ENCODE results near the gene ADAM15.
A peak's percentile ranks its signal among the peaks of the same experiment; 100 is the strongest.

ADAM15 gene

GRCh38 chr1:155012026-155012546 is 39.0 kb upstream of the ADAM15 start:
- DNase-seq = no peak

DNA sequence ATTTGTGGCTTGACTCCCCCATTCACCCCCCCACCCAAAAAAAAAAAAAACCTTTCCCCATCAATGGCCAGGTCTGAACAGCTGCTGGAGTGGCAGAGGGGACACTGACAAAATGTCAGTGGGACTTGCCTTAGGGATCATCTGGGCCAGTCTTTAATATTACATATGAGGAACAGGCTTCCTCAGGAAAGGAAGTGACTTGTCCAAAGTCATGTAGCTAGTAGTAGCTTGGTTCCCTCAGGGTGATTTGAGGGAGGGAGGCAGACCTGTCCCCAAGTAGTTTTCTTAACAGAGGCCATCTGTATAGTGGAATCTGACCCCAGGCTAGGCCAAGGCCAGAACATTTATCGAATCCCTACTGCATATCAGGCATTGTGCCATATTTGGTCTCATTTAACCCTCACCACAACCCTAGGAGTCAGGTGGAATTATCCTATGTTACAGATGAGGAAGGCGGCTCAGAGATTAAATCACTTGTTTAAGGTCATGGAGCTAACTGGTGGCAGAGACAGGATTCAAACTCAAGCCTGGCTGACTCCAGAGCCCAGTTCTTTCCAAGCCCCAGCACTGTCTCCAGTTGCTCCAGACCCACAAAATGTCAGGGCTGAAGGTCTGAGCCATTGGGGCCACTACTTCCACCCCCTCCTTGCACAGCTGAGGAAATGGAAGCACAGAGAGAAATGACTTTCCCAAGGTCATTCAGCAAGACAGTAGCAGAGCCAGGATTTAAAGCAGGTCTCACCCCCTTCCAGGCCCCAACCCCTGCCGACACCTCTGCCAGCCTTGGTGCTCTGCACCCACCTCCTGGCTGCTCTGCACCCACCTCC is 38.1 kb upstream of the ADAM15 start:
- DNase-seq = no peak

DNA sequence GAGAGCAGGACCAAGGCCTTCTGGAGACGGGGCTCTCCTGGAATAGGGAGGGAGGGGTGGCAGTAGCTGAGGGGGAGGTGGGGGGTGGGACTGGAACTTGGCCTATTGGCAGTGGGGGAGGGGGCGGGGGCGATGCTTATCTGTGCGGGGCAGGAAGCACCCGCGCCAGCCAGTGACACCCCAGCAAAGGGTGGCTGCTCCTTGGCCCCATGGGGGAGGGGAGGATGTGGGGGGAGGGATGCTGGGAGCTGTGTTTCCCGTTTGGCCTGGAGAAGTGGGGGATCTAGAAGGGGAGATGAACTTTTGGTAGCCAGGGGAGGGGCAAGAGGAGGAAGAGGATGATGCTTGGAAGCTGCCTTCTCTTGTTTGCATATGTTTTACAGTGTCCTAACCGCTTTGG is 37.5 kb upstream of the ADAM15 start:
- DNase-seq = no peak

DNA sequence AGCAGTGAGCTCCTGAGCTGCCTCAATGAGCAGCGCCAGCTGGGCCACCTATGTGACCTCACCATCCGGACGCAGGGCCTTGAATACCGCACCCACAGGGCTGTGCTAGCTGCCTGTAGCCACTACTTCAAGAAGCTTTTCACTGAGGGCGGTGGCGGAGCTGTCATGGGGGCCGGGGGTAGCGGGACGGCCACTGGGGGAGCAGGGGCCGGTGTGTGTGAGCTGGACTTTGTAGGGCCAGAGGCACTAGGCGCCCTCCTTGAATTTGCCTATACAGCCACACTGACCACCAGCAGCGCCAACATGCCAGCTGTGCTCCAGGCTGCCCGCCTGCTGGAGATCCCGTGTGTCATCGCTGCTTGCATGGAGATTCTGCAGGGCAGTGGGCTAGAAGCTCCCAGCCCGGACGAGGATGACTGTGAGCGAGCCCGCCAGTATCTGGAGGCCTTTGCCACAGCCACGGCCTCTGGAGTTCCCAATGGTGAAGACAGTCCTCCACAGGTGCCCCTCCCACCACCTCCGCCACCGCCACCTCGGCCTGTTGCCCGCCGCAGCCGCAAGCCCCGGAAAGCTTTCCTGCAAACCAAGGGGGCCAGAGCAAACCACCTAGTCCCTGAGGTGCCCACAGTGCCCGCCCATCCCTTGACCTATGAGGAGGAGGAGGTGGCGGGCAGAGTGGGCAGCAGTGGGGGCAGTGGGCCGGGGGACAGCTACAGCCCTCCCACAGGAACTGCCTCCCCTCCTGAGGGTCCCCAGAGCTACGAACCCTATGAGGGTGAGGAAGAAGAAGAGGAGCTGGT is 36.2 kb upstream of the ADAM15 start:
- DNase-seq = no peak

GRCh38 chr1:155015527-155016230 is 35.4 kb upstream of the ADAM15 start:
- no peak for DNase-seq

DNA sequence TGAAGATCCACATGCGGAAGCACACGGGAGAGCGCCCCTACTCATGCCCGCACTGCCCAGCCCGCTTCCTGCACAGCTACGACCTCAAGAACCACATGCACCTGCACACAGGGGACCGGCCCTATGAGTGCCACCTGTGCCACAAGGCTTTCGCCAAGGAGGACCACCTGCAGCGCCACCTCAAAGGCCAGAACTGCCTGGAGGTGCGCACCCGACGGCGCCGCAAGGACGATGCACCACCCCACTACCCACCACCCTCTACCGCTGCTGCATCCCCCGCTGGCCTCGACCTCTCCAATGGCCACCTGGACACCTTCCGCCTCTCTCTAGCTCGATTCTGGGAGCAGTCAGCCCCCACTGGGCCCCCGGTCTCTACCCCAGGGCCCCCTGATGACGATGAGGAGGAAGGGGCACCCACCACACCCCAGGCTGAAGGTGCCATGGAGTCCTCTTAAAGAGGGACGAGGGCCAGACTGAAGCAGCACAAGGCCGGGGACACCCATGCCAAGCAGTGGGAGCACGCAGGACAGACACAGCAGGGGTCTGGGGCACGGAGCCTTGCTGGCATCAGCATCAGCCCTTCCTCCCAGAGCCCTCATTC is 34.8 kb upstream of the ADAM15 start:
- no peak for DNase-seq

DNA sequence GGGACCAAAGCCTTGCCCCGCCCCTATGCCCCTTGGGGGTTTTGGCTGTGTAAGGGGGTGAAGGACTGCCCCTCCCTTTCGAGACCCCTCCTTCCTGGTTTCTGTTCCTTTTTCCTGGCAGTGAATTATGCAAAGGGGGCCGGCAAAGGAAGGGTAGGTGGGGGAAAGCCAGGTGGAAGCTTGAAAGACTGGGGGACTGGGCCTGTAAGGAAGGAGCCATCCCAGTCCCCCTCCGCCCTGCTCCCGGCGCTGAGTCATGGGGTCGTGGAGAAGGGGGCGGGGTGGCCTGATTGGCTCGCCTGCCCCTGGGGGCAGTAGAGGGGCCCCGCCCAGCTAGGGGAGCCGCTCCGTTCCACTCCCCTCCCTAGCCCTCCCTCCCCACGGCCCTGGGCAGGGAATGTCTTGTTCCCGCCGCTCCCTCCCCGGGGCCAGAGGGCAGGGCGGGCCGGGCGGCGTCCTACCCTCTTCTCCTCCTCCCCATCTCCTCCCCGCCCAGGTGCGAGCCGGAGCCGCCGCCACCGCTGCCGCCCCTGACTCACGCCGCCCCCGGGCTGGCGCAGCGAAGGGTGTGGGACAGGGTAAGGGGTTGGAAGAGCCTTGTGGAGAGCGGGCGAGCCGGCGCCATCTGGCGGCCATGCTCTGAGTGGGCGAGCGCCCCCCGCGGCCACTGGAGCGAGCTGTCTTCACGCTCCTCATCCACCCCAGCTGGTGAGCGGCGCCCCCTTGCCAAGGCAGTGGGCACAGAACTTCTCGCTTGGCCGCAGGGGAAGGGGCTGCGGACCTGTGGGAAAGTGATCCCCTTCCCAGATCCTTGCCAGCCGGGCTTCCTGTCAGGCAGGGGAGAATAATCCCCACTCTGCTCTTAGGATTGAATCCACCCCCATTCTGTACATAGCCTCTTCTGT is 33.8 kb upstream of the ADAM15 start:
- DNase-seq = peak; percentile 80

DNA sequence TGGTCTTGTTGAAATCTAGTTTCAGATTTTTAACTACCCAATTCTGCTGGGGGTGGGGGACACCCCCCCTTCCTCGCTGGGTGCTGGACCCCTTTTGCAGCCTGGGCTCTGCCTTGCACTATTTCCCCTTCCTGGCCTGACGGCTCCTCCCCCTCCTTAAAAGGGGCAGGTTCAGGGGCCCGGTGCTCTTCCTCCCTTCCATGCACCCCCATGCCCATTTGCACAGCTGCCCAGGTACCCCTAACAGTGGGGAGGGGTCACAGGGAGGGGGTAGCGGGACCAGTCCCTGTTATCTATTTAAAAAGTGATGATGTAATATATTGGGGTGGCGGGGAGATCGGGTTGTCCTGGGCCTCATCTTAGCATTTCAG is 33.2 kb upstream of the ADAM15 start:
- no peak for DNase-seq

DNA sequence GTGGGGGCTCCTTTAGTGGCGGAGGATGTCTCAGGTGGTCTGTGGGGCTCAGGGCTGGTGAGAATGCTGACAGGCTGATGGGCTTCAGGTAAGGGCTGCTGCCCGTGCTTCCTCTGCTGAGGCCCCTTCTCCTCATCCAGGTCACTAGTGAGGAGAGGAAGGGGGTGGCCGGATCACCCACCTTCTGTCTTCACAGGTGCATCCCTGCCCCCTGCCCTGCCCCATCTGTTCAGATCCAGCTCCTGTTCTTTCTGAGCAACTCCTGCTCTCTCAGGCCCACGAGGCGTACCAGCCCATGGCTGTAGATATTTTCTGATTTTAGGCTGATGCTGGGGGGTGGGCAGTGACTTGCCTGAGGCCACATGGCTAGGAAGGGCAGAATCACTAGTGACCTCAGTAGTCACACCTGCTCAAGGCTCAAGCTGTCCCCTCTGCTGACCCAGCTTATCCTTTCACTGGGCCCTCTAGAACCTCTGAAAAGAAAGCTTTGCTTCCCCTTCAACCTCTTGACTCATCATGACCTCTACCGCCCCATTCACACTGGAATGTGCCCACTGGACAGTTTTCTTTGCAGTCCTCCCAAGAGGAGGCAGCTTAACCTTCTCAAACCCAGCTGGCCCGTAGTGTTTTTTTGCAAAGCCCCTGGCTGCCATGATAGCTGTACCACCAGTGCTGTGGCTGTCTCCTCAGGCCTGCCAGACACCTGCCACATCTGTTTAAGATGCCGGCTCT is 32.3 kb upstream of the ADAM15 start:
- DNase-seq = no peak

- no peak for DNase-seq
Observed at GRCh38 chr1:155019377-155020245, 31.5 kb upstream of the ADAM15 start.

DNA sequence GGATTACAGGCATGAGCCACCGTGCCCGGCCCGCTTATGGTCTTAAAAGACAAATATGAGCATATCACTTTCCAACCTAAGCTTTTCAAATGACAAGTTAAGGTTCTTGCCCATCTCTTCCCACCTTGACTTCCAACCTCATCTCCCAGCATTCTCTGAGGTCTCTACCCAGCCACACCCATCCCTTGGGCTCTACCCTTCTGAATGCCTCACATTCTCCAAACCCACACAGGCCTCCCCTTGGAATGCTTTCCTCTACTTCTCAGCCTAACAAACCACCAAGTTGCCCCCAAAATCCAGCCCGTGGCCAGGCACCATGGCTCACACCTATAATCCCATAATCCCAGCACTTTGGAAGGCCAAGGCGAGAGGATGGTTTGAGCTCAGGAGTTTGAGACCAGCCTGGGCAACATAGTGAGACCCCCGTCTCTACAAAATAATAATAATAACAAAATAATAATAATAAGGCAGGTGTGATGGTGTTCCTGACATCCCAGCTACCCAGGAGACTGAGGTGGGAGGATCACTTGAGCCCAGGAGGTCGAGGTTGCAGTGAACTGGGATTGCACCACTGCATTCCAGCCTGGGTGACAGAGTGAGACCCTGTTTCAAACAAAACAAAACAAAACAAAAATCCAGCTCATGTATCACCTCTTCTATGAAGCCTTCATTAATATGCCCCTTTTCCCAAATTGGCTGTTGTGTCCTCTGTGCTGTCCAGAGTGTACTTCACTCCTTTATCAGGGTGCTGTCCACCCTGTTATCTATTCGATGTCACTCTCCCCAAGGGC is 28.8 kb upstream of the ADAM15 start:
- no peak for DNase-seq

DNA sequence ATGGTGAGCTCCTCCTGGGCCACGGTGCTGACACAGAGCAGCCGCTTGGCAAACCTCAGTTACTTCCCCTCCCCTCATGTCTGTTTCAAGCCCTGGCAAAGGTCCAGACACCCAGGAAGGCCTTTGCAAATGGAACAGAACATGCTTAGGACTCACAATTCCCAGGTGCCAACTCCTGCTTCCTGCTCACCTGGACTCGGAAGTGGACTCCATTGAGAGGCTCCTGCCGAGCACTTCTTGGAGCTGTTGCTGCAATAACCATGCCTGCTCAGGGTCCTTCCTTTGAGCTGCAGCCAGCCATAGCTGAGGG is 28.2 kb upstream of the ADAM15 start:
- DNase-seq = no peak

DNA sequence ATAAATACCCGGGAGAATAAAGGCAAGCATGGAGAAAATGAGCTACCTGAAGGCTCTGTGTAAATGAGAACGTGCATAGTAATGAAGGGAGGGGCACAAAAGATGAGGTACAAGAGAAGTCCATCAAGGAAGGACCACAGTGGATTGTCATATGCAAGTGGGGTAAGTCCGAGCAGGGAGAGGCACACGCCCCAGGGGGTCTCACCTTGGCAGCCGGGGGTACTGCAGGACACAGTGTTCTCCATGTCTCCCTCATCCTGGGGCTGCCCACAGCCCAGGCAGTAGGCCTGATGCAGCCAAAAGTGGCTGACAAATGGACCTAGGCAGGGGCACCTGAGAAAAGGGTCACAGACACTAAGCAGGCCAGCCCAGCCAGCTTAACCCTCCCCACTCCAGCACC is 27.5 kb upstream of the ADAM15 start:
- DNase-seq = no peak

GRCh38 chr1:155024315-155024714 is 26.8 kb upstream of the ADAM15 start:
- no peak for DNase-seq

GRCh38 chr1:155026154-155026553 is 25.0 kb upstream of the ADAM15 start:
- no peak for DNase-seq

GRCh38 chr1:155026588-155026987 is 24.5 kb upstream of the ADAM15 start:
- DNase-seq = no peak

DNA sequence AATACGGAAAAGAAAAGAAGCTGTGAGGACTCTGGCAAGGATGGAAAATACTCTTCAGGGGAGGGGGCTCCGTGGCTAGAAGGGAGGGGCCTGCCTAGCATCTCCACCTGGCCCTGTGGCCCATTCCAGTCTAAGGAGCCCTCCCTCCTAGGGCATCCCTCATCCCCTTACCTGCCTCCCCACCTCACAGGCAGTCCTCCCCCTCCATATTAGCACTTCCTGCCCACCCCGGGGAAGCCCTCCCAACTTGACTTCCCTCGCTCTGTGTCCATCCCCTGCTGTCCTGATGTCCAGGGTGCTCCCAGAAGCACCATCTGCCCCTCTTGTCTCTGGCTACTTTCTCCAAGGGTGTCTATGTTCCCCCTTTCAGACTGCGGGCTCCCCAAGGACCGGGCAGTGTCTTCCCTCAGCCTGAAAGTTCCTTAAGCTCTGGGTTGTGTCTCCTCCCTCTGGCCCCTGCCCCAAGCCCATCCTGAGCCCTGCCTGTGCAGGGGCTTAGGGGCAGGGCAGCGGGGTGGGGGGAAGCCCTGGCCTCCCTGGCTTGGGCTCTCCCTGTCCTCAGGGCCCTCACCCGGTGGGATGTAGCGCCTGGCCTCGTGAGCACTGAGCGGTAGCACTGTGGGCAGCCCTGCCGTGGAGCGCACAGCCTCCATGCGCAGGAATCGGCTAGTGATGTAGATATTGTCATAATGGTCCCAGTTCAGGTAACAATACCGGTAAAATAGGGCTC is 21.4 kb upstream of the ADAM15 start:
- no peak for DNase-seq

DNA sequence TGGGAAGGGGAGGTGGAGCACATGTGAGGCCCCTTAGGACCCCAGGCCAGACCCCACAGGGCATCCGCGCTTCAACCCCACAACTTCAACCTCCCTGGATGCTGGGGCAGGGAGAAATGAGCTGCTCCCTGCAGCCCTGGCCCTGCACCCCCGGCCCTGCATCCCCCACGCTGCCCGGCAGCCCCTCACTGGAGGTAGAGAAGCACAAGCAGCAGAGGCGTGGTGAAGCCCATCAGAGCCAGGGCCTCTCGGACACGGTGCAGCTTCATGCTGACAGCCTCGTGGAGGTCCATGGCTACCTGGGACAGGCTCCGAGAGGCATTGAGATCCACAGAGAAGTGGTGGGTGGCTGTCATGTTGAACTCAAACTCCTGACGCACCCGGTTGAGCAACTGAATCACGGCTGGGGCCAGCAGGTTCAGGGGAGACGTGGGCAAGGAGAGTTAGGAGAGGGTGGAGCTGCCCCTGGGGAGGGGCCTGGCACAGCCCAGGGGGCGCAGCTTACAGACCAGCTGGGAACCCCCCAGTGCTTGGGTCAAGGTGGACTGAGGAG is 20.8 kb upstream of the ADAM15 start:
- no peak for DNase-seq
